SIG-M5 treated with dmso at 0.1 percent for 504 hours (cell line): ENCODE results near the gene WSCD2.

Experiments used
- DNase-seq: peaks from one replicate; lab custom pipeline; 2025; ENCODE audit not compliant: unreplicated experiment; lab: John Stamatoyannopoulos, UW

Gene WSCD2

DNA sequence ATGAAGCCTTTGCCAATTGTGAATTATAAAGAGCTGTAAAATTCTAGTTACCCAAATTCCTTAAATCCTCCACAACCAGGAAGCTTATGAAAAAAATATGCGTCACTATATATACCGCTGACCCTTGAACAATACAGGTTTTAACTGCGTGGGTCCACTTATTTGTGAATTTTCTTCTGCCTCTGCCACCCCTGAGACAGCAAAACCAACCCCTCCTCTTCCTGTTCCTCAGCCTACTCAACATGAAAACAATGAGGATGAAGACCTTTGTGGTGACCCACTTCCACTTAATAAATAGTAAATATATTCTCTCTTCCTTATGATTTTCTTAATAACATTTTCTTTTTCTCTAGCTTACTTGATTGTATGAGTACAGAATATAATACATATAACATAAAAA, 167.9 kb downstream of the WSCD2 start:
- DNase-seq, result no peak

DNA sequence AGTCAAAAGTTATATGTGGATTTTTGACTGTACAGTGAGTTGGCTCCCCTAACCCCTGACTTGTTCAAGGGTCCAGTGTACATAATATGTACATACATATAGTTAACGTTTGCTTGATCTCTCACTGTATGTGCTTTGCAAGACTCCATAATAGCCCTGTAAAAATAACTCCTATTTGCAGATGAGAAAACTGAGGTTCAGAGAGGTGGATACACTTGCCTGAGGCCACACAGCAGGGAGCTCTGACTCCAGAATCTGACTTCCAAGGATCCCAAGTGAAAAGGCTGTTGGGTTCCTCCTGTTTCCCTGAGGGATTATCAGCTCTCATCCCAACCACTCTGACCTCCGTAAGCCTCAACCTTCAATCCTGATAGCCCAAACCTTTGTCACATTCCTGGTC, 168.3 kb downstream of the WSCD2 start:
- DNase-seq, result no peak

- DNase-seq, result no peak
Observed at GRCh38 chr12:108297895-108298760, 169.0 kb downstream of the WSCD2 start.

- DNase-seq, result no peak
Observed at GRCh38 chr12:108298761-108299275, 169.7 kb downstream of the WSCD2 start.

DNA sequence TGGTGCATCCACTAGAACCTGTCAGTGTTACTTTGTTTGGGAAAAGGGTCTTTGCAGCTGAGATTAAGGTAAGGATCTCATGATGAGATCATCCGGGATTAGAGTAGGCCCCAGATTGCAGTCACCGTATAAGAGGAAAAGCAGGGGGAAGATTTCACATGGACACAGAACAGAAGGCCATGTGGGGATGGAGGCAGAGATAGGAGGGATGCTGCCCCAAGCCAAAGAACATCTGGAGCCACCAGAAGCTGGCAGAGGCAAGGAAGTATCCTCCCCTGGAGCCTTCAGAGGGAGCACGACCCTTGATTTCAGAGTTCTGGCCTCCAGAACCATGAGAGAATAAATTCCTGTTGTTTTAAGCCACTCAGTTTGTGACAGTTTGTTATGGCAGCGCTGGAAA, 170.4 kb downstream of the WSCD2 start:
- no peak for DNase-seq
